HCT116 (cell line): ENCODE measurements around the gene OR4F6. TPM values are rescaled to one million over a fixed set of nuclear protein-coding genes. Genes with fewer than 3 reads are reported as not detected.
"Not testable (repeated sequence)": the region's sequence is repeated elsewhere in the genome, so short reads cannot be mapped to it uniquely, and the experiment has no call there.

Experiments
- ATAC-seq: fragments of 200-7000 bp; cut with Tn5 transposase; 2 replicates; pipeline ENCODE4 v1.9.1; 2020; ENCODE audit warnings: mild to moderate bottlenecking, moderate library complexity
- Bru-seq: library from RNA; stranded (reverse); fragments of 400-500 nt; gene quantifications from one replicate; lab custom pipeline; 2021; lab: Mats Ljungman, UMichigan
- BruChase-seq, 2 experiments: library from RNA; stranded (reverse); fragments of 400-500 nt; gene quantifications; one replicate each; lab custom pipeline; 2021; lab: Mats Ljungman, UMichigan
- BruUV-seq: library from RNA; stranded (reverse); fragments of 400-500 nt; replicated peaks from 2 replicates; lab custom pipeline; 2021; lab: Mats Ljungman, UMichigan
- CTCF ChIA-PET: fragments of 300-600 bp; sonication (Branson Sonifier 250); formaldehyde crosslinking; loops from one replicate; lab custom pipeline; 2021; ENCODE audit warnings: antibody characterized with exemption; lab: Charles Lee
- POLR2A ChIA-PET: fragments of 300-600, 350-600 bp; sonication (Branson Sonifier 250); formaldehyde crosslinking; loops from one replicate; lab custom pipeline; 2021; ENCODE audit warnings: antibody characterized with exemption; lab: Charles Lee
- RAD21 ChIA-PET, 2 experiments: fragments of 300-600 bp; sonication (Branson Sonifier 250); formaldehyde crosslinking; loops; one replicate each; lab custom pipeline; 2023; ENCODE audit warnings: low total read pairs in 2 of 2; ENCODE audit not compliant: uncharacterized antibody in 2 of 2, unreplicated experiment in 2 of 2, low non-redundant PET in 1 of 2; lab: Charles Lee
- DNase-seq: peaks from one replicate; pipeline ENCODE4 v3.0.0-alpha.2; 2010; ENCODE audit warnings: low read depth, low spot score
- H2AFZ ChIP-seq: fragments of 200-600 bp; shearing (Covaris generic), sonication (generic); 2 replicates; pipeline ENCODE4 v1.6.1; 2017; ENCODE audit warnings: low read depth, mixed run types, mixed read lengths, antibody characterized with exemption, low read length; ENCODE audit not compliant: poor library complexity, severe bottlenecking
- H3K27ac ChIP-seq: 2 replicates; pipeline ENCODE4 v1.5.1; 2012; ENCODE audit warnings: low read depth, low read length
- H3K27me3 ChIP-seq: fragments of 200-600 bp; sonication (generic); 2 replicates; pipeline ENCODE4 v1.6.1; 2016; ENCODE audit warnings: mixed run types, low read length, mixed read lengths; ENCODE audit not compliant: insufficient read depth
- H3K36me3 ChIP-seq, 2 experiments: fragments of 200-500 bp in 1 of 2; fragments of 200-600 bp in 1 of 2; sonication (Bioruptor generic) in 1 of 2; sonication (generic) in 1 of 2; 2 replicates each; pipeline versions ENCODE4 v1.5.1 to v1.6.1; 2014 to 2016; ENCODE audit warnings: low read length in 2 of 2, inconsistent platforms in 1 of 2, mixed read lengths in 1 of 2, mixed run types in 1 of 2; ENCODE audit not compliant: insufficient read depth in 2 of 2, control insufficient read depth in 1 of 2
- H3K4me1 ChIP-seq, 2 experiments: fragments of 200-600 bp in 1 of 2; sonication (generic) in 1 of 2; 2 replicates each; pipeline versions ENCODE4 v1.5.1 to v1.6.1; 2012 to 2017; ENCODE audit warnings: low read length in 2 of 2, inconsistent platforms in 1 of 2, mild to moderate bottlenecking in 1 of 2, mixed read lengths in 1 of 2, mixed run types in 1 of 2, moderate library complexity in 1 of 2; ENCODE audit not compliant: insufficient read depth in 2 of 2, control insufficient read depth in 1 of 2
- H3K4me2 ChIP-seq: fragments of 200-600 bp; sonication (generic); 2 replicates; pipeline ENCODE4 v1.6.1; 2017; ENCODE audit warnings: mixed run types, low read length, mixed read lengths
- H3K4me3 ChIP-seq, 2 experiments: fragments of 200-600 bp in 1 of 2; sonication (generic) in 1 of 2; replicated peaks in 1 of 2; 2 replicates each; pipeline ENCODE4 v1.5.1; 2011 to 2016; ENCODE audit warnings: low read length in 2 of 2, control low read depth in 1 of 2, low read depth in 1 of 2, mild to moderate bottlenecking in 1 of 2, mixed read lengths in 1 of 2, mixed run types in 1 of 2
- H3K79me2 ChIP-seq: fragments of 200-600 bp; sonication (generic); 2 replicates; pipeline ENCODE4 v1.6.1; 2017; ENCODE audit warnings: mild to moderate bottlenecking, mixed run types, low read length, moderate library complexity, mixed read lengths; ENCODE audit not compliant: insufficient read depth
- H3K9ac ChIP-seq: fragments of 200-600 bp; sonication (generic); 2 replicates; pipeline ENCODE4 v1.6.1; 2016; ENCODE audit warnings: low read length, mixed read lengths
- H3K9me2 ChIP-seq: fragments of 200-600 bp; sonication (generic), shearing (Covaris generic); 2 replicates; pipeline ENCODE4 v1.6.1; 2017; ENCODE audit warnings: mixed run types, mild to moderate bottlenecking, moderate library complexity; ENCODE audit not compliant: insufficient read depth
- H3K9me3 ChIP-seq, 2 experiments: fragments of 200-500 bp in 1 of 2; fragments of 200-600 bp in 1 of 2; sonication (Bioruptor generic) in 1 of 2; sonication (generic) in 1 of 2; 2 replicates each; pipeline ENCODE4 v1.6.1; 2014 to 2017; ENCODE audit warnings: low read length in 2 of 2, mixed read lengths in 2 of 2, inconsistent platforms in 1 of 2, low read depth in 1 of 2, mild to moderate bottlenecking in 1 of 2, mixed run types in 1 of 2, moderate library complexity in 1 of 2; ENCODE audit not compliant: control insufficient read depth in 1 of 2, insufficient read depth in 1 of 2
- H4K20me1 ChIP-seq: fragments of 200-600 bp; sonication (generic), shearing (Covaris generic); 2 replicates; pipeline ENCODE4 v1.6.1; 2017; ENCODE audit warnings: mixed run types, mild to moderate bottlenecking, moderate library complexity; ENCODE audit not compliant: insufficient read depth
- CEBPB ChIP-seq: IDR thresholded peaks from 2 replicates; pipeline ENCODE4 v1.6.1; 2012; ENCODE audit warnings: low read depth
- EGR1 ChIP-seq: IDR thresholded peaks from 2 replicates; pipeline ENCODE4 v1.6.1; 2012; ENCODE audit warnings: low read depth
- EZH2 ChIP-seq: fragments of 200-600 bp; sonication (generic); IDR thresholded peaks from 2 replicates; pipeline ENCODE4 v1.6.1; 2017; ENCODE audit warnings: antibody characterized with exemption, mixed run types
- JUND ChIP-seq: IDR thresholded peaks from 2 replicates; pipeline ENCODE4 v1.6.1; 2012
- POLR2A ChIP-seq: IDR thresholded peaks from 2 replicates; pipeline ENCODE4 v1.7.0; 2011; ENCODE audit warnings: borderline replicate concordance; ENCODE audit not compliant: insufficient read depth, insufficient read length; ENCODE audit errors: extremely low read depth
- POLR2AphosphoS5 ChIP-seq: IDR thresholded peaks from 2 replicates; pipeline ENCODE4 v1.6.1; 2011; ENCODE audit warnings: mild to moderate bottlenecking, low read depth, low read length, moderate library complexity
- RAD21 ChIP-seq: IDR thresholded peaks from 2 replicates; pipeline ENCODE4 v1.6.1; 2012; ENCODE audit warnings: low read depth, mild to moderate bottlenecking
- REST ChIP-seq: IDR thresholded peaks from 2 replicates; pipeline ENCODE4 v1.6.1; 2012; ENCODE audit warnings: low read depth
- SIN3A ChIP-seq: IDR thresholded peaks from 2 replicates; pipeline ENCODE4 v1.6.1; 2012; ENCODE audit warnings: low read depth
- SRF ChIP-seq: IDR thresholded peaks from 2 replicates; pipeline ENCODE4 v1.6.1; 2012; ENCODE audit warnings: low read depth
- YY1 ChIP-seq: IDR thresholded peaks from 2 replicates; pipeline ENCODE4 v1.6.1; 2011; ENCODE audit warnings: low read length, low read depth, moderate library complexity, mild to moderate bottlenecking; ENCODE audit not compliant: insufficient replicate concordance; ENCODE audit errors: extremely low read depth
- ZFX ChIP-seq: fragments of 450-650 bp; IDR thresholded peaks from 2 replicates; pipeline ENCODE4 v1.6.1; 2017
- ZNF274 ChIP-seq: fragments of 200-500 bp; sonication (Bioruptor generic); IDR thresholded peaks from 2 replicates; pipeline ENCODE4 v1.6.1; 2014; ENCODE audit warnings: mild to moderate bottlenecking, low read depth, low read length, inconsistent platforms
- intact Hi-C: fragments of 100-400 bp; cut with micrococcal nuclease; formaldehyde crosslinking; loops from 2 replicates; pipeline ENCODE4 v1.10.0; 2022
- long read RNA-seq: library from polyadenylated mRNA; unstranded; transcript quantifications from one replicate; pipeline ENCODE4 v2.0.0, GENCODE V29; 2021; ENCODE audit not compliant: unreplicated experiment
- polyA plus RNA-seq: library from polyadenylated mRNA; unstranded; fragments of >200 nt; gene quantifications from 2 replicates; pipeline ENCODE4 v1.2.1, GENCODE V29; 2012; ENCODE audit warnings: missing spikeins
- total RNA-seq: library from RNA; stranded (reverse); gene quantifications from one replicate; pipeline ENCODE4 v1.2.1, GENCODE V29; 2021; ENCODE audit not compliant: unreplicated experiment
- TF ChIP-seq, protein P1 (sequence below), 3 experiments: fragments of 200-600 bp in 1 of 3; sonication (generic) in 1 of 3; IDR thresholded peaks in 2 of 3; conservative IDR thresholded peaks in 1 of 3; 2 replicates each; pipeline ENCODE4 v1.5.1; 2012 to 2017; ENCODE audit warnings: low read depth in 2 of 3, low read length in 2 of 3, antibody characterized with exemption in 1 of 3, borderline replicate concordance in 1 of 3, control low read depth in 1 of 3, mild to moderate bottlenecking in 1 of 3, mixed read lengths in 1 of 3, mixed run types in 1 of 3, moderate library complexity in 1 of 3; ENCODE audit not compliant: insufficient read depth in 1 of 3

The OR4F6 gene, protein sequence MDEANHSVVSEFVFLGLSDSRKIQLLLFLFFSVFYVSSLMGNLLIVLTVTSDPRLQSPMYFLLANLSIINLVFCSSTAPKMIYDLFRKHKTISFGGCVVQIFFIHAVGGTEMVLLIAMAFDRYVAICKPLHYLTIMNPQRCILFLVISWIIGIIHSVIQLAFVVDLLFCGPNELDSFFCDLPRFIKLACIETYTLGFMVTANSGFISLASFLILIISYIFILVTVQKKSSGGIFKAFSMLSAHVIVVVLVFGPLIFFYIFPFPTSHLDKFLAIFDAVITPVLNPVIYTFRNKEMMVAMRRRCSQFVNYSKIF
- total RNA-seq, result not detected
- not detected in 2 replicates for polyA plus RNA-seq
- not detected for Bru-seq, nascent RNA
- not detected for BruChase-seq, experiment 1, labeled RNA remaining after a 6-hour chase
- BruChase-seq, experiment 2, labeled RNA remaining after a 2-hour chase, result not detected
- long read RNA-seq, result 0 reads

DNA sequence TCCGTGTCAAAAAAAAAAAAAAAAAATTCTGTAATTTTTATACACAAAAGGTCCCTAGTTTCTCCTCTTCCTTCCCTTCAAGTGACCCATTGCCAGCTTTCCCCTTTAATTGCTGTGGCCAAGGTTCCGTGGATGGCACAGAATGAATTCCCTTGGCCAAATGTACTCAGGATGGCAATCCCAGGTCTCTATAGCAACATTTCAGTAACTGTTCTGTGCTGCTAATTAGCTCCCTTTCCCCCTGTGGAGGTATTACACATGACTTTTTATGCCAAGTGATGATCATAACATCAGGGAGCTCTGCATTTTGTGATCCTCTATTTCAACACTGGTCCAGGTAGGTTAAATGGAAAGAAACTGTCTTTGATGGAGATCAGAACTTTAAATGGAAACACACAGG, at the start of gene OR4F6:
Gene OR4F6 (plus strand): TSS at position 301 of the 400 bp plus-strand sequence. CDS start 2,211 bp downstream, outside the sequence.
- TF ChIP-seq ZNF274 (no peak), YY1 (no peak), POLR2A (no peak), CEBPB (no peak), JUND (no peak), RAD21 (no peak), SRF (no peak), EGR1 (no peak), SIN3A (no peak), POLR2AphosphoS5 (no peak), EZH2 (no peak), REST (no peak), ZFX (no peak)
- TF ChIP-seq, protein P1, sequence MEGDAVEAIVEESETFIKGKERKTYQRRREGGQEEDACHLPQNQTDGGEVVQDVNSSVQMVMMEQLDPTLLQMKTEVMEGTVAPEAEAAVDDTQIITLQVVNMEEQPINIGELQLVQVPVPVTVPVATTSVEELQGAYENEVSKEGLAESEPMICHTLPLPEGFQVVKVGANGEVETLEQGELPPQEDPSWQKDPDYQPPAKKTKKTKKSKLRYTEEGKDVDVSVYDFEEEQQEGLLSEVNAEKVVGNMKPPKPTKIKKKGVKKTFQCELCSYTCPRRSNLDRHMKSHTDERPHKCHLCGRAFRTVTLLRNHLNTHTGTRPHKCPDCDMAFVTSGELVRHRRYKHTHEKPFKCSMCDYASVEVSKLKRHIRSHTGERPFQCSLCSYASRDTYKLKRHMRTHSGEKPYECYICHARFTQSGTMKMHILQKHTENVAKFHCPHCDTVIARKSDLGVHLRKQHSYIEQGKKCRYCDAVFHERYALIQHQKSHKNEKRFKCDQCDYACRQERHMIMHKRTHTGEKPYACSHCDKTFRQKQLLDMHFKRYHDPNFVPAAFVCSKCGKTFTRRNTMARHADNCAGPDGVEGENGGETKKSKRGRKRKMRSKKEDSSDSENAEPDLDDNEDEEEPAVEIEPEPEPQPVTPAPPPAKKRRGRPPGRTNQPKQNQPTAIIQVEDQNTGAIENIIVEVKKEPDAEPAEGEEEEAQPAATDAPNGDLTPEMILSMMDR (IDR thresholded peaks at IDR 0.05 in 2 of 3, conservative IDR thresholded peaks at IDR 0.05 in 1 of 3; ENCODE audit: borderline replicate concordance in 1 of 3, insufficient read depth in 1 of 3, low read depth in 2 of 3, low read length in 2 of 3), result no peak
- TF ChIP-seq, all 23 proteins: peak for 0
- Histone ChIP-seq H3K4me2 (no peak within 1 kb of the TSS), H3K27me3 (peaks cover 27% of the 10 kb centered on the region), H2AFZ (no peak within 1 kb of the TSS), H3K36me3 (no peaks in the 10 kb centered on the region), H3K27ac (no peak within 1 kb of the TSS), H3K9ac (no peak within 1 kb of the TSS), H3K9me3 (no peaks in the 10 kb centered on the region), H3K4me3 (no peak within 1 kb of the TSS), H3K79me2 (no peaks in the 10 kb centered on the region), H3K4me1 (no peaks in the 10 kb centered on the region), H4K20me1 (no peaks in the 10 kb centered on the region), H3K9me2 (no peaks in the 10 kb centered on the region)
- DNase-seq (no peak), ATAC-seq (no peak)
- intact Hi-C loops, result no loop called here
- CTCF ChIA-PET, result no interaction called here
- RAD21 ChIA-PET, result no interaction called here
- POLR2A ChIA-PET, result no interaction called here
- BruUV-seq, result no TSS peak

GRCh38 chr15:101764669-101765339, 38.5 kb upstream of the OR4F6 start:
- DNase-seq, BruUV-seq, H3K36me3 ChIP-seq, H3K79me2 ChIP-seq, H3K9me3 ChIP-seq, ATAC-seq, POLR2A ChIA-PET, H4K20me1 ChIP-seq, H3K9ac ChIP-seq, H3K27ac ChIP-seq, H3K4me1 ChIP-seq, H3K9me2 ChIP-seq, H3K27me3 ChIP-seq, H3K4me2 ChIP-seq, intact Hi-C loops, H3K4me3 ChIP-seq, RAD21 ChIA-PET, H2AFZ ChIP-seq, CTCF ChIA-PET: not testable (repeated sequence)
